Renal cortex interstitium (tissue), 15 donors: ENCODE results near the gene RPTOR. TPM values are rescaled to one million over a fixed set of nuclear protein-coding genes. Genes with fewer than 3 reads are reported as not detected.
"Not testable (repeated sequence)": the region's sequence is repeated elsewhere in the genome, so short reads cannot be mapped to it uniquely, and the experiment has no call there.

Experiments
- DNase-seq, 11 donors: peaks; one replicate each; pipeline ENCODE4 v3.0.0-alpha.2; 2013; ENCODE audit warnings: low read depth in 9 of 11, low spot score in 4 of 11; ENCODE audit errors: extremely low read depth in 1 of 11
- long read RNA-seq, 16 experiments: transcript quantifications; one replicate each; lab custom pipeline, GENCODE V29; 2026
- polyA plus RNA-seq, 3 donors: library from polyadenylated mRNA; unstranded; fragments of 120-200 nt; gene quantifications; one replicate each; pipeline ENCODE4 v1.2.1, GENCODE V29; 2013; ENCODE audit not compliant: insufficient read length in 3 of 3

The RPTOR gene
- polyA plus RNA-seq, result 10 to 100 TPM; 17.2 to 22.5 (median 21.4) TPM
- long read RNA-seq, donor 1, result 0 reads
- long read RNA-seq, donor 2, partial matches to known transcripts, result 0 of 1 reads
- long read RNA-seq, donor 2, other reads (novel, unspliced or antisense), result 0 of 1 reads
- long read RNA-seq, donor 3, partial matches to known transcripts, result 0 of 1 reads
- long read RNA-seq, donor 3, other reads (novel, unspliced or antisense), result 0 of 1 reads
- long read RNA-seq, donor 4, result 0 reads
- long read RNA-seq, donor 5, result 0 reads
- long read RNA-seq, donor 6, partial matches to known transcripts, result 0 of 1 reads
- long read RNA-seq, donor 6, other reads (novel, unspliced or antisense), result 0 of 1 reads
- long read RNA-seq, donor 7, result 0 reads
- long read RNA-seq, donor 8, result 0 reads
- long read RNA-seq, donor 9, partial matches to known transcripts, result 0 of 1 reads
- long read RNA-seq, donor 9, other reads (novel, unspliced or antisense), result 0 of 1 reads
- long read RNA-seq, donor 10, result 0 reads
- long read RNA-seq, donor 11, result 0 reads
- long read RNA-seq, donor 12, result 0 reads
- long read RNA-seq, donor 13, result 0 reads
- long read RNA-seq, donor 14, partial matches to known transcripts, result 0 of 2 reads
- long read RNA-seq, donor 14, other reads (novel, unspliced or antisense), result 0 of 2 reads
- long read RNA-seq, donor 15, result 0 reads
- long read RNA-seq, donor 16, full-length matches to known transcripts, result 3 of 3 reads
- long read RNA-seq, donor 16, partial matches to known transcripts, result 0 of 3 reads
- long read RNA-seq, donor 16, other reads (novel, unspliced or antisense), result 0 of 3 reads

- DNase-seq, result peak; percentile 71 to 95 (median 85)
Measured at GRCh38 chr17:80544655-80545498, at the start of gene RPTOR. RPTOR (plus strand) TSS chr17:80544838; CDS start chr17:80545630, 792 bp downstream.

- no peak for DNase-seq
Measured at GRCh38 chr17:80497726-80498241, 46.9 kb upstream of the RPTOR start.

GRCh38 chr17:80498242-80498919, 46.3 kb upstream of the RPTOR start:
- peak in 3 of 11 donors; percentile 60 to 67 (median 65) for DNase-seq

GRCh38 chr17:80498920-80499410, 45.7 kb upstream of the RPTOR start:
- DNase-seq, result no peak

GRCh38 chr17:80499560-80499959, 45.1 kb upstream of the RPTOR start:
- DNase-seq, result no peak

- no peak for DNase-seq
Measured at GRCh38 chr17:80499961-80500665, 44.5 kb upstream of the RPTOR start.

GRCh38 chr17:80501741-80502577, 42.7 kb upstream of the RPTOR start:
- no peak for DNase-seq

GRCh38 chr17:80502578-80502877, 42.1 kb upstream of the RPTOR start:
- DNase-seq, result no peak

GRCh38 chr17:80503031-80503430, 41.6 kb upstream of the RPTOR start:
- DNase-seq, result no peak

- DNase-seq, result no peak
Measured at GRCh38 chr17:80503921-80504320, 40.7 kb upstream of the RPTOR start.

- DNase-seq, result no peak
Measured at GRCh38 chr17:80504686-80505413, 39.8 kb upstream of the RPTOR start.

GRCh38 chr17:80507177-80507576, 37.5 kb upstream of the RPTOR start:
- not testable (repeated sequence) for DNase-seq

- DNase-seq, result no peak
Measured at GRCh38 chr17:80507965-80508364, 36.7 kb upstream of the RPTOR start.

GRCh38 chr17:80509311-80509710, 35.3 kb upstream of the RPTOR start:
- no peak for DNase-seq

GRCh38 chr17:80510132-80510531, 34.5 kb upstream of the RPTOR start:
- DNase-seq, result no peak

GRCh38 chr17:80510772-80511171, 33.9 kb upstream of the RPTOR start:
- no peak for DNase-seq
